Dermis microvascular lymphatic vessel endothelial cell (primary cell): ENCODE results near the gene PHLDB1. TPM values are rescaled to one million over a fixed set of nuclear protein-coding genes. Genes with fewer than 3 reads are reported as not detected.

Experiments
- DNase-seq, 2 donors: peaks; one replicate each; pipeline versions ENCODE4 v3.0.0 to v3.0.0-alpha.2; 2010; ENCODE audit warnings: low read depth in 2 of 2
- total RNA-seq: library from RNA; depleted of rRNA; stranded (reverse); fragments of >200 nt; gene quantifications from 2 replicates; pipeline ENCODE4 v1.2.1, GENCODE V29; 2014

PHLDB1 gene
- total RNA-seq, 1 donor from 2014 or later, result 20.7 TPM

- no peak for DNase-seq
Measured at GRCh38 chr11:118621784-118622375, 14.5 kb downstream of the PHLDB1 start.

- peak in 1 of 2 donors; percentile 63 for DNase-seq
Measured at GRCh38 chr11:118622376-118623268, 15.2 kb downstream of the PHLDB1 start.

- peak in 1 of 2 donors; percentile 42 for DNase-seq
Measured at GRCh38 chr11:118623269-118623655, 15.8 kb downstream of the PHLDB1 start.

DNA sequence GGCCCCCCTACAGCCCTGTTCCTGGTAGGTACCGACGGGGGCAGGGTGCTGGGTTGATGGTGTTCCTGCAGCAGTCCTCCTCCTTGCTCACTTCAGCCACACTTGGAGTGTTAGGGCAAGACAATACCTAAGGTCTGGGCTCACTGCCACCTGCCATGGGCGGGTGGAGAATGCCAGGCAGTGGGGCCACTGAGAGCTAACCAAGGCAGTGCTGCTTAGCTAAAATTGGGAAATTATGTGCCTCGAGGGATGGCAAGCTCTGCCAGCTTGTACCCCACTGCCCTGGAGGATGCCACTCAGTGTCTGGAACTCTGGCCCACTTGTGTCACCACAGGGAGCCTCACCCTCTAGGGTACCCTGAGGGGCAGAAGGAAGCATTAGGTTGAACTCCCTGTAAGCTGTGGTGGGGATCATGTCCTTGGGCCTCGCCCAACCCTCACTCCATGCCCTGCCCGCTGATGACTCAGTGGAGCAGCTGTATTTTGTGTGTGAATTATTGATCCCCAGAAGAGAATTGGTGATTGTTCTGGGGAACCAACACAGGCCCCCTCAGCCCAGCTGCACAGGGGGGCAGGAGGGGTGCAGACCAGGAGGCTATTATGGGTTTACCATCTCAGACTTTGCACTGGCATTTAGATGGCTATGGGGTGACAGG, 17.7 kb downstream of the PHLDB1 start:
- DNase-seq, result no peak

DNA sequence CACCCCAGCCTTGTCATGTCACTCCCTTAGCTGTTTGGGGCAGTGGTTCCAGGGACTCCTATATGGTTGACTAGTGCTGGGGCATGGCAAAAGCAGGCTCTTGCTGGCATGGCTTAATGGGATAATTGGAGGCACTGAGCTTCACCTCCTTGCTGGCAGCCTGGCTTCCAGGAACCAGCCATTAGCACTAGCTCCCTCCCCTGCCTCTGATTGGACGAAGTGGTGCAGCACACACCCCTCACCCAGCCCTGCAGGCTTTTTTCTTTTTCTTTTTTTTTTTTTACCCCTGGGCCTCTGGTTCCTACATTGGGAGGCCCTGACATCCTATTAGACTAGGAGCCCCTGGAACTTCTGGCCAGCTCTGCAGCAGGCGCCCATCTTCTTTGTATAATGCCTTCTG, 18.6 kb downstream of the PHLDB1 start:
- DNase-seq, result no peak

- DNase-seq, result no peak
Measured at GRCh38 chr11:118627566-118627965, 20.2 kb downstream of the PHLDB1 start.

DNA sequence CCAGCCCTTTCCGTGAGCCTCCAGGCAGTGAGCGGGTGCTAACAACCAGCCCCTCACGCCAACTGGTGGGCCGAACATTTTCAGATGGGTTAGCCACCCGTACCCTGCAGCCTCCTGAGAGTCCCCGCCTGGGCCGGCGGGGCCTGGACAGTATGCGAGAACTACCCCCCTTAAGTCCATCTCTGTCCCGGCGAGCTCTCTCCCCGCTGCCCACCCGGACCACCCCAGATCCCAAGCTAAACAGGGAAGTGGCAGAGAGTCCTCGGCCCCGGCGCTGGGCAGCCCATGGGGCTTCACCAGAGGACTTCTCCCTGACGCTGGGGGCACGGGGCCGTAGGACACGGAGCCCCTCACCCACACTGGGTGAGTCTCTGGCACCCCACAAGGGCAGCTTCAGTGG, 20.6 kb downstream of the PHLDB1 start:
- no peak for DNase-seq

GRCh38 chr11:118628432-118628831, 21.0 kb downstream of the PHLDB1 start:
- no peak for DNase-seq

DNA sequence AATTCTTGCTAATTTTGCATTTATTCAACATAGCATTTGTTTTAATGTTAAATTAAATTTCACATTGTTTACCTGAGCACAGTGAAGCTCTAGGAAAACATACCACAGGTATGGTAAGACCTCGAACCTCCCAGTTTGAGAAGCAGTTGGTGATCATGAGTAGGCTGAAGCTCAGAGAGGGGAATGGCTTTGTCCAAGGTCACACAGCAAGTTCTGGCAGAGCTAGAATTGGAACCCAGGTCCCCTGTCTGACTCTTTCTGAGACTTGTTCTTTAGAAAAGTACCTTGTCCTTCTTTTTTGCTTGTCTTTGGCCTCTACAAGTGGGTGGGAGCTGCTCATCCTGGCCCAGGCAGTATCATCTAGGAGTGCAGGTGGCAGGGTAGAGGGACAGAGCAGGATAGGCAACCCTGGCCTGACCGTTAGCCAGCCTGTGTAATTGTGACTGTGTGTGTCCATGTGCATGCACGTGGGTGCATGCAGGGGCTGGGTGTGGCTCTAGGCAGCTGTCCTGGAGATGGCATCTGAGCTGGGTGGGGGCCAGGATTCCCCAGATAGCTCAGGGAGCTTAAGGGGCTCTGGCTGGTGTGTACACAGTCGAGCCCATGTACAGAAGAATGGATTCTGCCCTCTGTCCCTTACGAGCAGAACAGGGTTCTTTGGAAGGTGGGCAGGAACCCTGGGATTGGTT, 21.6 kb downstream of the PHLDB1 start:
- DNase-seq, result no peak

DNA sequence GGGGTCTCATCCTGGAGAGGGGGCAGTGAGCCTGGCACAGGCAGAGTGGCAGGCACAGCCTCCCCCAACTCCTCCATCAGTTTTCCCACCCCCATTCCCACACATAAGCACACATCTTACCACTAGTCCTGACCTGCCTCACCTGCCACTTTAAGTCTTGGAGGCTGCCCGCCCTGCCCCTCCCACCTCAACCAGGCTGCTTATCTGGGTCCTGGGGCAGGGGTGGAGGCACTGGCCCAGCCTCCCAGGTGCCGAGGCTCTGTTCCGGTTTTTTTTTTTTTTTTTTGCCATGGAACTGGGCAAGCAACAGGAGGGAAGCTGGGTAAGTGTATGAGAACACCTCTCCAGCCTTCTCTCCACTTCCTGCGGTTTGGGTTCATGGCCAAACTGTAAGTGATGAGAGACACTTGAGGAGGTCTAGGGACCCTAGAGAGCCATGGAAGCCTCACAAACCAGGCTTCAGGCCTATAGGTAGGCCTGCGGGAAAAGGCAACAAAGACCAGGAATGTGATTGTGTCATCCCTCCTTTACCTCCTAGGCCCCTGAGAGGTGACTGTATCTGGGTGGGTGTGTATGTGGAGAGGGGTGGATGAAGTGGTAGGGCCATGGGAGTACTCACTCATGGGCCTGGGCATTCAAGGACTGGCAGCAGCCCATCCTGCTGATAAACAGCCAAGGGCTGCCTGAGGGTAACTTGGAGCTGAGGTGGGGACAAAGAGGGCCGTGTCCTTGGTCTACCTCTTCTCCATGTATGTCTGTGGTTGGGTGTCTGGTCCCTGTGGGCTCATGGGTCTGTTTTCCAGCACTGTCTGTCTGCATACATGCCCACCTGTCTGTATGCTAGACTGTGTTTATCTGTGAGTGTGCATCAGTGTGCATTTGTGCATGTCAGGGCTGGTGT, 22.6 kb downstream of the PHLDB1 start:
- no peak for DNase-seq

DNA sequence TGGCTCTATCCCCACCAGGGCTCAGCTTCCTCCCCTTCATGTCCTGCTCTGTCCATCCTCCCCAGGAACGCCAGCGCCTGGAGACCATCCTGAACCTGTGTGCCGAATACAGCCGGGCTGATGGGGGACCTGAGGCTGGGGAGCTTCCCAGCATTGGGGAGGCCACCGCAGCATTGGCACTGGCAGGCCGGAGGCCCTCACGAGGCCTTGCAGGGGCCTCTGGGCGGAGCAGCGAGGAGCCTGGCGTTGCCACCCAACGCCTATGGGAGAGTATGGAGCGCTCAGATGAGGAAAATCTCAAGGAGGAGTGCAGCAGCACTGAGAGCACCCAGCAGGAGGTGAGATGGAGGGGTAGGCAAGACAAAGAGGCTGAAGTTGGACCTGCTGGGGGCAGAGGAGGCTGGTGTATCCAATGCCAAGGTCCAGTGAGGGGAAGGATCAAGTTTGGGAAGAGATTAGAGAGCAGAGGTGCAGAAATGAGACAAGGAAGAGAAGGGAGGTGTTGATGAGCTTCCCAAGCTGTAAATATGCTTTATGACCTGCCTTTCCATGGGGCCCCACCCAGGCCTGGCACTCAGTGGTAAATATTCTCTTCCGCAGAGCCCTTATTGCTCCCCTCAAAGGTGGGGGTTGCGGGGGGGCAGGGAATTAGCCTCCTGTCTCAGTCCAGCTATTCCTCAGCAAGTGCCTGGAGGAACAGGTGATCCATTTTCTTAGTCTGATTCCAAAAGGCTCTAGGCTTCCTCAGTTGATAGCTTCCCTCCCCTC, 23.9 kb downstream of the PHLDB1 start:
- DNase-seq, result no peak

GRCh38 chr11:118632577-118633318, 25.3 kb downstream of the PHLDB1 start:
- no peak for DNase-seq

DNA sequence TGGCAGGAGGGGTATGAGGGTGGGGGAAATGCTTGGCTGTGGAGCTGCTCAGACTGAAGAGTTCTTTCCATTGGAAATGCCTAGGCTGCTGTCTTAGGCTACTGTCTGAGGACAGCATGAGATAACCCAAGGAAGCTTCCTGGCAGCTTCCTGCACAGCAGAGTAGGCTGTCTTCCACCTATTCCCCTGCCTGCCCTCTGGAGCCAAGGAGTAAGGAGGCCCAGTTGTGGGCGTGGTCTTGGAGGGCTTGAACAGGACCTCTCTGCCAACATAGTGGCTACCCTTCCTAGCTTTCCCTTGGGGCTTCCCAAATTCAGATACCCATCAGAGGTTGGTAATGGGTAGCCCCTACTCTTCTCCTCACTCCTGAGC, 25.9 kb downstream of the PHLDB1 start:
- DNase-seq, result no peak

GRCh38 chr11:118633979-118634378, 26.6 kb downstream of the PHLDB1 start:
- DNase-seq, result no peak

DNA sequence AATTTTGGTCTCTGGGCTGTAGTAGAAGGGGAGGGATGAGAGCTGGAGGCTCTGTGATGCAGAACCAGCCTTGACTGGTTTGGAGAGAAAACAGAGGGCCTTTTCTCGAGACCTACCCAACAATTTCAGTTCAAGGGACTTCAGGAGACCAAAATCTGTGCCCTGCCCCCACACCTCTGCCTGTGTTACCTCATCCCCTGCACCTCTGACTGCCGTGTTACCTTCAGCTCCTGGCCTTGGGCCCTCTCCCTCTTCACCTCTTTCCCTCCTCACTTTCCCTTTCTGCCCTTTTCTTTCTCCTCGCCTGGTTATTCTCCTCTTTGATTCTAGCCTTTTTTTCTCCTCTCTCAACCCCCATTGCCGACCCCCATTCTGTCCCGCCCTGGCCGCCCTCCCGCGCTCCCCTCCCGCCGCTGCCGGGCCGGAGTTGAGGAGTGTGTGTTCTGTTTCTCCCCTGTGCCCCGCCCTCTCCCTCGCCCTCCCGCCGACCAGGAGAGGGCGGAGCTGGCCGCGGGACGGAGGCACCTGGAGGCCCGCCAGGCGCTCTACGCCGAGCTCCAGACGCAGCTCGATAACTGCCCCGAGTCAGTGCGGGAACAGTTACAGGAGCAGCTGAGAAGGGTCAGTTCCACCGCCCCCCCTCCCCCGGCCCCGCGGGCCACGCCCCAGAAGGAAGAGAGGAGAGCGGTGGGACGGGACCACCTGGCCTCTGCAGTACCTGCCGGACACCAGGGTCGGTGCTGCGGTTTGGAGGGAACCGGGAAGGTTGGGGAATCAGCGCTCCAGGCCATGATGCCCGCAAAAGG, 27.2 kb downstream of the PHLDB1 start:
- DNase-seq, result no peak

- no peak for DNase-seq
Measured at GRCh38 chr11:118635237-118635591, 27.8 kb downstream of the PHLDB1 start.

DNA sequence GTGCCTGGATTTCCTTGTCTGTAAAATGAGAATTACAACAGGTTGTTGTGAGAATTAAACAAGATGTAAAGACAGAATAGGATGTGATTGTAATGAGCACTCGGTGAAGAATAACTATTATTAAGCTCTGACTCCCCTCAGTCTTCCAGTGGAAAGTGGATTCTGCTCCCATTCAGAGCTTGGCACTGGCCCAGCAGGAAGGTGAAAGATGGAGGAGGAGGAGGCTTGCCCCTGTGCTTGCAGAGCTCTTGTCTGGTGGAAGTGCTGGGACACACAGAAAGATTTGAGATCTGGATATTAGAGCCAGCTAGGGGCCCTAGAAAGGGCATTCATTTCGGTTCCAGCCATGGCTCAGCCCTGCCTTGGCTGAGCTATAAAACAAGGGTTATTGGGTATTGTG, 28.2 kb downstream of the PHLDB1 start:
- no peak for DNase-seq

DNA sequence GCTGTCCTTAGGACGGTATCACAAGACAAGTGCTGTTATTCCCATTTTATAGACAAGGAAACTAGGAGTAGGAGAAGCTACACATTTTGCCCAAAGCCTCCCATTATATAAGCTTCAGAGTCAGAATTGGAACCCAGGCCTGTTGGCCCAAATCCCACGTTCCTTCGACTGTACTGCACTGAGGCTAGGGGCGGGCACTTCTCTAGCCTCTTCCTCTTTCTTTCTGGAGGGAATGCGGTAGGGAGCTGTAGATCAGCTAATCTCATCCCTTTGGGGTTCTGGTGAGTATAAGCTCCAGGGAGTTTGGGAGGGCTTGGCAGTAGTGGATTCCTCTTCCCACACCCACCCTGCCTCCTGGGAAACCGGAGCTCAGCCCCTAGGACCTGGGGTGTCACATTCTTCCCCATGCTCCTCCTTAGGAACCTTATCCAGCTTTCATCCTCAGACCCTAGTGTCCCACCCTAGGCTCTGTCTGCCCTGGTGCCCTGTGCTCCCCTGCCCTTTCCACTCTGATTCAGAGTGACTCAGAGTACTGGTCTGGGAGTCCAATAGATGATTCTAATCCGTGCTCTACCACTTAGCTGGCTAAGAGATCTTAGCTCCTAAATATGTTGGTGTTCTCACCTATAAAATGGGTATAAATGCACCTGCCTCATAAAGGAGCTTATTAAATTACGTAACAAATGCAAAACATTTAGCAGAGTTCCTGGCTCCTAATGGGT, 29.3 kb downstream of the PHLDB1 start:
- no peak for DNase-seq
